Subcutaneous abdominal adipose tissue (tissue), 5 donors: ENCODE measurements around the gene YPEL1.

Experiments
- H3K27ac ChIP-seq: one replicate; pipeline ENCODE4 v1.7.0; 2013; ENCODE audit warnings: low read depth, mild to moderate bottlenecking, inconsistent platforms, low read length, moderate library complexity
- H3K27me3 ChIP-seq, 5 donors: one replicate each; pipeline ENCODE4 v1.7.0; 2013; ENCODE audit warnings: low read length in 5 of 5, inconsistent platforms in 1 of 5; ENCODE audit not compliant: control insufficient read depth in 5 of 5, insufficient read depth in 4 of 5
- H3K36me3 ChIP-seq, 5 donors: one replicate each; pipeline ENCODE4 v1.7.0; 2013; ENCODE audit warnings: low read length in 5 of 5; ENCODE audit not compliant: control insufficient read depth in 5 of 5, insufficient read depth in 5 of 5
- H3K4me1 ChIP-seq, 5 donors: one replicate each; pipeline ENCODE4 v1.7.0; 2013; ENCODE audit warnings: low read length in 5 of 5, mild to moderate bottlenecking in 3 of 5, moderate library complexity in 1 of 5; ENCODE audit not compliant: control insufficient read depth in 5 of 5, insufficient read depth in 5 of 5
- H3K4me3 ChIP-seq, 5 donors: one replicate each; pipeline ENCODE4 v1.7.0; 2013; ENCODE audit warnings: low read length in 5 of 5, low read depth in 1 of 5
- H3K9ac ChIP-seq, 5 donors: one replicate each; pipeline ENCODE4 v1.7.0; 2013; ENCODE audit warnings: low read length in 5 of 5, mild to moderate bottlenecking in 4 of 5, moderate library complexity in 3 of 5
- H3K9me3 ChIP-seq, 5 donors: one replicate each; pipeline ENCODE4 v1.7.0; 2013; ENCODE audit warnings: low read length in 5 of 5; ENCODE audit not compliant: control insufficient read depth in 5 of 5
- donor health status: healthy.
- donor health status: healthy.
- donor health status: healthy.
- donor health status: healthy.
- donor health status: healthy.

Gene YPEL1

DNA sequence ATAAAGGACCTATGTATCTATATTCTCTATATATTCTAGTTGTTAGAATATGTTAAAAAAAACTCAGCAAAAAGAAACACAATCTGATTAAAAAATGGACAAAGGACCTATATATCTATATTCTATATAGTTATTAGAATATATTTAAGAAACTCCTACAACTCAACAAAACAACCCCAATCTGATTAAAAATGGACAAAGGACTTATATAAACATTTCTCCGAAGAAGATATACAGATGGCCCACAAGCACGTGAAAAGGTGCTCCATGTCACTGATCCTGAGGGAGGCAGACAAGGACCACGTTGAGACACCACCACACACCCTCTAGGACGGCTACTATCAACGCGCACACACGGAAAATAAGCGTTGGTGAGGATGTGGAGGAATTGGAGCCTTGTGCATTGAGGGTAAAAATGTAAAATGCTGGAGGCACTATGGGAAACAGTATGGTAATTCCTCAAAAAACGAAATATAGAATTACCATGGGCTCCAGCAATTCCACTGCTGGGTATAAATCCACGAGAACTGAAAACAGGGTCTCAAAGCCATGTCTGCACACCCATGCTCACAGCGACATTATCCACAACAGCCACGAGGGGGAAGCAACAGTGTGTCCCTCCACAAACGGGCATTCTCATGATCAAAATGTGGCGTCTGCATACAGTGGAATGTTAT, 22.7 kb downstream of the YPEL1 start:
- Histone ChIP-seq H3K27me3 (no peaks in the 10 kb centered on the region), H3K36me3 (peaks cover 0 to 13% (median 0%) of the 10 kb centered on the region in 5 donors), H3K27ac (no peak overlapping the region), H3K4me1 (peaks cover 0 to 13% (median 8%) of the 10 kb centered on the region in 5 donors), H3K9me3 (no peaks in the 10 kb centered on the region), H3K9ac (peak overlapping the region in 2 of 5 donors; percentile 21 to 44), H3K4me3 (peak overlapping the region in 3 of 5 donors; percentile 41 to 58 (median 42))

DNA sequence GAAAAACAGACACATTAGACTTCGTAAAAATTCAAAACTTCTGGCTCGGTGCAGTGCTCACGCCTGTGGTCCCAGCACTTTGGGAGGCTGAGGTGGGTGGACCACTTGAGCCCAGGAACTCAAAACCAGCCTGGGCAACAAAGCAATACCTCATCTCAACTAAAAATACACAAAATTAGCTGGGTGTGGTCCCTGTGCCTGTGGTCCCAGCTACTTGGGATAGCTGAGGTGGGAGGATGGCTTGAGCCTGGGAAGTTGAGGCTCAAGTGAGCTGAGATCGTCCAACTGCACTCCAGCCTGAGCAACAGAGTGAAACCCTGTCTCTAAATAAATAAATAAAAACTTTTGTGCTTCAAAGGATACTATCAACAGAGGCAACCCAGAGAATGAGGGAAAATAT, 23.7 kb downstream of the YPEL1 start:
- Histone ChIP-seq H3K4me3 (no peak overlapping the region), H3K27ac (no peak overlapping the region), H3K36me3 (peaks cover 0 to 13% (median 0%) of the 10 kb centered on the region in 5 donors), H3K27me3 (no peaks in the 10 kb centered on the region), H3K4me1 (peaks cover 0 to 13% (median 8%) of the 10 kb centered on the region in 5 donors), H3K9me3 (no peaks in the 10 kb centered on the region), H3K9ac (peak overlapping the region in 1 of 5 donors; percentile 26)

- Histone ChIP-seq H3K9me3 (no peaks in the 10 kb centered on the region), H3K27me3 (no peaks in the 10 kb centered on the region), H3K36me3 (peaks cover 0 to 13% (median 0%) of the 10 kb centered on the region in 5 donors), H3K4me3 (no peak overlapping the region), H3K27ac (no peak overlapping the region), H3K9ac (no peak overlapping the region), H3K4me1 (peaks cover 0 to 13% (median 8%) of the 10 kb centered on the region in 5 donors)
These were observed 25.4 kb downstream of the YPEL1 start for GRCh38 chr22:21710156-21710555.

- Histone ChIP-seq H3K27me3 (no peaks in the 10 kb centered on the region), H3K36me3 (peaks cover 0 to 13% (median 0%) of the 10 kb centered on the region in 5 donors), H3K4me1 (peaks cover 0 to 13% (median 8%) of the 10 kb centered on the region in 5 donors), H3K9ac (no peak overlapping the region), H3K9me3 (no peaks in the 10 kb centered on the region), H3K4me3 (no peak overlapping the region), H3K27ac (no peak overlapping the region)
These were observed 25.9 kb downstream of the YPEL1 start for GRCh38 chr22:21709688-21710087.

DNA sequence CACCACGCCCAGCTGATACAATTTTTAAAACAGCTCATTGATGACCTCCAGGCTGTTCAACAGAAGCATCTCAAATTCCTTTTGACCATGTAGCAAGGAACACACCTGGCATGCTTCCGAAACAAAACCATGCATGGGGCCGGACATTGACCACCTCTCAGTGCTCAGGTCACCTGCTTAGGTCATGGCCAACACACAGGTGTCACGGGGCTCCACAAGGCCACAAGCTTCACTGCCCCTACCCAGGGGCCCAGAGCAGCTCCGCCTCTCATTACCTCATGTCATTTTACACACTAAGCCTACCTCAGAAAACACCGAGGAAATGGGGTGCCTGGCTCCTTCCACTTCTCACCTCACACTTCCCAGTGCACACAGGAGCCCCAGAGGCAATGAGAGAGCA, 26.6 kb downstream of the YPEL1 start:
- peaks cover 0 to 13% (median 0%) of the 10 kb centered on the region in 5 donors for H3K36me3 ChIP-seq
- no peak overlapping the region for H3K27ac ChIP-seq
- H3K4me3 ChIP-seq: no peak overlapping the region
- H3K9me3 ChIP-seq: no peaks in the 10 kb centered on the region
- H3K9ac ChIP-seq: no peak overlapping the region
- H3K27me3 ChIP-seq: no peaks in the 10 kb centered on the region
- H3K4me1 ChIP-seq: peaks cover 0 to 13% (median 8%) of the 10 kb centered on the region in 5 donors

- H3K9ac ChIP-seq: no peak overlapping the region
- H3K27ac ChIP-seq: no peak overlapping the region
- no peaks in the 10 kb centered on the region for H3K9me3 ChIP-seq
- no peak overlapping the region for H3K4me3 ChIP-seq
- no peaks in the 10 kb centered on the region for H3K27me3 ChIP-seq
- peaks cover 0 to 16% (median 4%) of the 10 kb centered on the region in 5 donors for H3K36me3 ChIP-seq
- peaks cover 0 to 6% (median 0%) of the 10 kb centered on the region in 5 donors for H3K4me1 ChIP-seq
These were observed 27.9 kb downstream of the YPEL1 start for GRCh38 chr22:21707677-21708076.

DNA sequence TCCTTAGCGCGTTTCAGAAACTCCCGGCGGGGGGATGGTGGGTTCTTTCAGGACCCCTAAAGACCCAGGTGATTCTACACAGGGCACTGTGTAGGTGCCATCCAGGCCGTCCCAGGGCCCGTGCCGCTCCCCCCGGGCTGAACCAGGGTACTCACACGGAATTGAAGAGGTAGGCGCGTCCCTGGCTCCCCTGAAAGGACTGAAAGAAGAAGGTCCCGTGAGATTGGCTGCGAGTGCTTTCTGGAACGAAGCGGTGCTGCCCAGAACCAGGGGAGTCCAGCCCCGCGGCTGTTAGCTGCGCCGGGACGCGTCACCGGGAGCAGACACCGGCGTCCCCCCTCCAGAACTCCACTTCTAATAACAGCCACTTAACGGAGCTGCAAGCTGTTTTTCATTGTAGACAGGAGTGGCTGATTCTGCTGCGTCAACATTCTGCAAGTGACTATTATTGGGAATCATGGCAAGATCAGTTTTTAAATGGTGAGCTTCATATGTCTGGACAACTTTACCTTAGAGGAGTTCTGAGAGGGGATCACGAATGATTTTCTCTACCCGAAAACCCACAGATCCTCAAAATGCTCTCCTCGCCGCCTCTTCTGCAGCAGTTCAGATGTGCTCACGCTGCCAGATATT, 31.8 kb downstream of the YPEL1 start:
- Histone ChIP-seq H3K27me3 (no peaks in the 10 kb centered on the region), H3K27ac (no peak overlapping the region), H3K9me3 (no peaks in the 10 kb centered on the region), H3K36me3 (peaks cover 0 to 35% (median 19%) of the 10 kb centered on the region in 5 donors), H3K9ac (no peak overlapping the region), H3K4me3 (no peak overlapping the region), H3K4me1 (peaks cover 1 to 6% (median 3%) of the 10 kb centered on the region in 5 donors)

GRCh38 chr22:21702700-21703683, 32.6 kb downstream of the YPEL1 start:
- H3K27ac ChIP-seq: no peak overlapping the region
- no peak overlapping the region for H3K9ac ChIP-seq
- H3K9me3 ChIP-seq: no peaks in the 10 kb centered on the region
- peaks cover 0 to 37% (median 19%) of the 10 kb centered on the region in 5 donors for H3K36me3 ChIP-seq
- H3K27me3 ChIP-seq: no peaks in the 10 kb centered on the region
- no peak overlapping the region for H3K4me3 ChIP-seq
- peaks cover 4 to 12% (median 9%) of the 10 kb centered on the region in 5 donors for H3K4me1 ChIP-seq

DNA sequence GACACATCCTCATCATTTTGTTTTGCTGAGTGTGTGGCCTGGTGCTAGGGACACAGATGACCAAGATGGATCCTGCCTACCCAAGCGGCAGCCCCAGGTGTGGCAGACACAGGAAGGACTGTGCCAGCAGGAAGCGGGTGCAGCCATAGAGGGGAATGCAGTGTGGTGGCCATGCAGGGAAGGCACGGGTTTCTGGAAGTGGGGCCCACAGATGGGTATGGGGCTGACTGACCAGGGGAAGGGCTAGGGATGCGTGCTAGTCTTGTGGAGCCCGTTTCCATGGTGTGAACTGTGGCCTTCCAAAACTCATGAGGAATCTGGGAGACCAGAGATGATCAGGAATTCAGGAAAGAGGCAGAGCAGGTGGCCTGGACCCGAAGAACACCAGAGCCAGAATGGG, 33.5 kb downstream of the YPEL1 start:
- no peaks in the 10 kb centered on the region for H3K27me3 ChIP-seq

More for the DNA sequence above, 33.5 kb downstream of the YPEL1 start:
- no peak overlapping the region for H3K9ac ChIP-seq
- peaks cover 0 to 42% (median 24%) of the 10 kb centered on the region in 5 donors for H3K36me3 ChIP-seq
- H3K4me3 ChIP-seq: no peak overlapping the region
- H3K9me3 ChIP-seq: no peaks in the 10 kb centered on the region
- H3K27ac ChIP-seq: no peak overlapping the region
- peaks cover 4 to 12% (median 9%) of the 10 kb centered on the region in 5 donors for H3K4me1 ChIP-seq
